ENCODE measurements around the gene CMSS1. TPM values are rescaled to one million over a fixed set of nuclear protein-coding genes. Genes with fewer than 3 reads are reported as not detected.
"Not testable (repeated sequence)": the region's sequence is repeated elsewhere in the genome, so short reads cannot be mapped to it uniquely, and the experiment has no call there.

The CMSS1 gene
- total RNA-seq, 2 experiments from 2014 or later, result 95.6 to 97.2 TPM

GRCh38 chr3:100210772-100211135 lies 393.1 kb downstream of the CMSS1 start:
- Mint-ChIP-seq H3K36me3 (no peaks in the 10 kb centered on the region), H3K27ac (no peak overlapping the region), H3K4me1 (ENCODE audit: low read depth) (peaks cover 15% of the 10 kb centered on the region), H3K27me3 (no peaks in the 10 kb centered on the region), H3K9me3 (no peaks in the 10 kb centered on the region), H3K4me3 (no peak overlapping the region)
- intact Hi-C loops (cut with micrococcal nuclease), result loop anchor here (2.0 to 5.0 kb wide), 2 partner anchors 36 to 123 kb away; no protein-coding TSS in a partner anchor
- DNase-seq, result no peak
- ChIA-PET POLR2A (no interaction called here), CTCF (no interaction called here)

- Mint-ChIP-seq H3K27me3 (peaks cover 4% of the 10 kb centered on the region), H3K4me1 (ENCODE audit: low read depth) (peaks cover 15% of the 10 kb centered on the region), H3K4me3 (no peak overlapping the region), H3K27ac (no peak overlapping the region), H3K36me3 (no peaks in the 10 kb centered on the region), H3K9me3 (peaks cover 2% of the 10 kb centered on the region)
- DNase-seq, result no peak
- CTCF ChIA-PET, result no interaction called here
- POLR2A ChIA-PET, result no interaction called here
- intact Hi-C loops (cut with micrococcal nuclease), result loop anchor here (5.0 kb wide), 1 partner anchor 127 kb away; no protein-coding TSS in a partner anchor
These were observed 396.4 kb downstream of the CMSS1 start for GRCh38 chr3:100213891-100214573.

GRCh38 chr3:100214574-100214964 lies 396.9 kb downstream of the CMSS1 start:
- CTCF ChIA-PET, result no interaction called here

GRCh38 chr3:100216713-100217112 lies 399.1 kb downstream of the CMSS1 start:
- ChIA-PET POLR2A (no interaction called here), CTCF (no interaction called here)
- intact Hi-C loops (cut with micrococcal nuclease), result no loop called here
- peaks cover 3% of the 10 kb centered on the region for H3K36me3 Mint-ChIP-seq
- no peak for DNase-seq
- peaks cover 4% of the 10 kb centered on the region for H3K27me3 Mint-ChIP-seq
- H3K4me3 Mint-ChIP-seq, result no peak overlapping the region
- no peaks in the 10 kb centered on the region for H3K4me1 Mint-ChIP-seq (ENCODE audit: low read depth)
- H3K9me3 Mint-ChIP-seq, result peaks cover 9% of the 10 kb centered on the region
- no peak overlapping the region for H3K27ac Mint-ChIP-seq

More at GRCh38 chr3:100214574-100214964, 396.9 kb downstream of the CMSS1 start:
- Mint-ChIP-seq H3K4me1 (ENCODE audit: low read depth) (peaks cover 14% of the 10 kb centered on the region), H3K27ac (no peak overlapping the region), H3K27me3 (peaks cover 4% of the 10 kb centered on the region), H3K9me3 (peaks cover 5% of the 10 kb centered on the region), H3K36me3 (no peaks in the 10 kb centered on the region), H3K4me3 (no peak overlapping the region)
- intact Hi-C loops (cut with micrococcal nuclease), result loop anchor here (5.0 kb wide), 1 partner anchor 127 kb away; no protein-coding TSS in a partner anchor
- DNase-seq, result no peak
- POLR2A ChIA-PET, result no interaction called here

GRCh38 chr3:100221159-100221558 lies 403.5 kb downstream of the CMSS1 start:
- DNase-seq, result no peak
- Mint-ChIP-seq H3K4me1 (ENCODE audit: low read depth) (no peaks in the 10 kb centered on the region), H3K27ac (no peak overlapping the region), H3K27me3 (peaks cover 4% of the 10 kb centered on the region), H3K4me3 (no peak overlapping the region), H3K36me3 (peaks cover 3% of the 10 kb centered on the region), H3K9me3 (peaks cover 9% of the 10 kb centered on the region)
- intact Hi-C loops (cut with micrococcal nuclease), result no loop called here
- ChIA-PET CTCF (no interaction called here), POLR2A (no interaction called here)

- no peak overlapping the region for H3K27ac Mint-ChIP-seq
These were observed 407.5 kb downstream of the CMSS1 start for GRCh38 chr3:100225193-100225592.

GRCh38 chr3:100225883-100226282 lies 408.2 kb downstream of the CMSS1 start:
- no peak overlapping the region for H3K27ac Mint-ChIP-seq
- H3K9me3 Mint-ChIP-seq, result peaks cover under 1% of the 10 kb centered on the region
- CTCF ChIA-PET, result no interaction called here
- H3K4me1 Mint-ChIP-seq (ENCODE audit: low read depth), result no peaks in the 10 kb centered on the region
- no peaks in the 10 kb centered on the region for H3K36me3 Mint-ChIP-seq
- POLR2A ChIA-PET, result no interaction called here
- no peaks in the 10 kb centered on the region for H3K27me3 Mint-ChIP-seq
- no peak for DNase-seq
- no peak overlapping the region for H3K4me3 Mint-ChIP-seq
- intact Hi-C loops (cut with micrococcal nuclease), result no loop called here

More at GRCh38 chr3:100225193-100225592, 407.5 kb downstream of the CMSS1 start:
- DNase-seq, result no peak
- intact Hi-C loops (cut with micrococcal nuclease), result no loop called here
- ChIA-PET POLR2A (no interaction called here), CTCF (no interaction called here)
- H3K4me1 Mint-ChIP-seq (ENCODE audit: low read depth), result no peaks in the 10 kb centered on the region
- no peak overlapping the region for H3K4me3 Mint-ChIP-seq
- H3K9me3 Mint-ChIP-seq, result peaks cover 3% of the 10 kb centered on the region
- H3K27me3 Mint-ChIP-seq, result no peaks in the 10 kb centered on the region
- H3K36me3 Mint-ChIP-seq, result peaks cover 3% of the 10 kb centered on the region

- Mint-ChIP-seq H3K9me3 (no peaks in the 10 kb centered on the region), H3K4me3 (no peak overlapping the region), H3K36me3 (no peaks in the 10 kb centered on the region), H3K27ac (no peak overlapping the region), H3K4me1 (ENCODE audit: low read depth) (no peaks in the 10 kb centered on the region), H3K27me3 (no peaks in the 10 kb centered on the region)
- DNase-seq, result no peak
- POLR2A ChIA-PET, result no interaction called here
- intact Hi-C loops (cut with micrococcal nuclease), result no loop called here
- CTCF ChIA-PET, result interaction anchor here (1.0 kb wide), 1 partner anchor 395 kb away, joined by 5 read pairs; no protein-coding TSS in a partner anchor
These were observed 409.2 kb downstream of the CMSS1 start for GRCh38 chr3:100226712-100227429.

GRCh38 chr3:100227511-100227921 lies 409.9 kb downstream of the CMSS1 start:
- H3K27me3 Mint-ChIP-seq, result no peaks in the 10 kb centered on the region
- H3K4me3 Mint-ChIP-seq, result no peak overlapping the region
- no peaks in the 10 kb centered on the region for H3K36me3 Mint-ChIP-seq
- POLR2A ChIA-PET, result no interaction called here
- H3K27ac Mint-ChIP-seq, result no peak overlapping the region
- CTCF ChIA-PET, result no interaction called here
- H3K9me3 Mint-ChIP-seq, result no peaks in the 10 kb centered on the region
- intact Hi-C loops (cut with micrococcal nuclease), result no loop called here
- H3K4me1 Mint-ChIP-seq (ENCODE audit: low read depth), result no peaks in the 10 kb centered on the region
- no peak for DNase-seq

GRCh38 chr3:100228247-100228646 lies 410.6 kb downstream of the CMSS1 start:
- no peaks in the 10 kb centered on the region for H3K9me3 Mint-ChIP-seq
- no peak overlapping the region for H3K4me3 Mint-ChIP-seq
- H3K36me3 Mint-ChIP-seq, result no peaks in the 10 kb centered on the region
- H3K4me1 Mint-ChIP-seq (ENCODE audit: low read depth), result no peaks in the 10 kb centered on the region
- CTCF ChIA-PET, result interaction anchor here (0.6 to 1.0 kb wide), 3 partner anchors 20 to 223 kb away, joined by 3 to 5 read pairs (median 3); no protein-coding TSS in a partner anchor
- intact Hi-C loops (cut with micrococcal nuclease), result no loop called here
- no peak overlapping the region for H3K27ac Mint-ChIP-seq
- peaks cover 2% of the 10 kb centered on the region for H3K27me3 Mint-ChIP-seq
- POLR2A ChIA-PET, result no interaction called here
- DNase-seq, result no peak

GRCh38 chr3:100229188-100229587 lies 411.5 kb downstream of the CMSS1 start:
- H3K27ac Mint-ChIP-seq; POLR2A ChIA-PET; H3K4me1 Mint-ChIP-seq (ENCODE audit: low read depth); intact Hi-C loops (cut with micrococcal nuclease); H3K27me3 Mint-ChIP-seq; H3K4me3 Mint-ChIP-seq; H3K9me3 Mint-ChIP-seq; DNase-seq; H3K36me3 Mint-ChIP-seq: not testable (repeated sequence)
- CTCF ChIA-PET, result interaction anchor here (0.6 kb wide), 1 partner anchor 21 kb away, joined by 3 read pairs; no protein-coding TSS in a partner anchor

GRCh38 chr3:100230710-100231109 lies 413.0 kb downstream of the CMSS1 start:
- H3K36me3 Mint-ChIP-seq, result no peaks in the 10 kb centered on the region
- H3K4me1 Mint-ChIP-seq (ENCODE audit: low read depth), result no peaks in the 10 kb centered on the region
- intact Hi-C loops (cut with micrococcal nuclease), result no loop called here
- CTCF ChIA-PET, result no interaction called here
- no peak for DNase-seq
- H3K9me3 Mint-ChIP-seq, result no peaks in the 10 kb centered on the region
- H3K4me3 Mint-ChIP-seq, result no peak overlapping the region
- no peak overlapping the region for H3K27ac Mint-ChIP-seq
- POLR2A ChIA-PET, result no interaction called here
- peaks cover 2% of the 10 kb centered on the region for H3K27me3 Mint-ChIP-seq
